ENCODE results near the gene LRRC25.
"Not testable (repeated sequence)": the region's sequence is repeated elsewhere in the genome, so short reads cannot be mapped to it uniquely, and the experiment has no call there.

LRRC25 gene

GRCh38 chr19:18412610-18413239 lies 15.3 kb upstream of the LRRC25 start:
- TF ChIP-seq SPI1 (IDR thresholded peaks at IDR 0.05; ENCODE audit: low read depth, low read length) = no peak
- no peak for TF ChIP-seq PAX5 (IDR thresholded peaks at IDR 0.05; ENCODE audit: insufficient read depth, low read length, severe bottlenecking)
- no peak for TF ChIP-seq POLR2A (IDR thresholded peaks at IDR 0.05; ENCODE audit: low read depth, low read length)
- TF ChIP-seq POU2F2 (IDR thresholded peaks at IDR 0.05; ENCODE audit: low read depth, low read length) = no peak
- no peak for TF ChIP-seq TAF1 (IDR thresholded peaks at IDR 0.05; ENCODE audit: low read depth, low read length)
- TF ChIP-seq POLR2AphosphoS5 (IDR thresholded peaks at IDR 0.05; ENCODE audit: low read depth, low read length) = no peak
- DNase-seq (ENCODE audit: insufficient read length, low spot score) = no peak
- FAIRE-seq = no peak

- FAIRE-seq (peak; percentile 95), DNase-seq (ENCODE audit: insufficient read length, low spot score) (no peak)
- TF ChIP-seq POLR2AphosphoS5 (IDR thresholded peaks at IDR 0.05; ENCODE audit: low read depth, low read length) (0 out of 2 replicates have a peak, but pooled peaks have one; percentile 23), PAX5 (IDR thresholded peaks at IDR 0.05; ENCODE audit: insufficient read depth, low read length, severe bottlenecking) (peak; percentile 88), POU2F2 (IDR thresholded peaks at IDR 0.05; ENCODE audit: low read depth, low read length) (no peak)
Observed at GRCh38 chr19:18408053-18408476, 10.6 kb upstream of the LRRC25 start.

GRCh38 chr19:18406749-18407148 lies 9.3 kb upstream of the LRRC25 start:
- DNase-seq (ENCODE audit: insufficient read length, low spot score) = no peak
- TF ChIP-seq PAX5 (IDR thresholded peaks at IDR 0.05; ENCODE audit: insufficient read depth, low read length, severe bottlenecking) (no peak), SPI1 (IDR thresholded peaks at IDR 0.05; ENCODE audit: low read depth, low read length) (no peak), POLR2A (IDR thresholded peaks at IDR 0.05; ENCODE audit: low read depth, low read length) (no peak)
- no peak for FAIRE-seq

- FAIRE-seq; DNase-seq (ENCODE audit: insufficient read length, low spot score): not testable (repeated sequence)
Observed at GRCh38 chr19:18405754-18406153, 8.3 kb upstream of the LRRC25 start.

GRCh38 chr19:18402455-18403248 lies 5.2 kb upstream of the LRRC25 start:
- peak; percentile 34; the same call in 1 of the 2 replicates for TF ChIP-seq SPI1 (IDR thresholded peaks at IDR 0.05; ENCODE audit: low read depth, low read length)
- peak; percentile 38 for FAIRE-seq
- DNase-seq (ENCODE audit: insufficient read length, low spot score) = not testable (repeated sequence)

GRCh38 chr19:18401580-18402112 lies 4.2 kb upstream of the LRRC25 start:
- FAIRE-seq (peak; percentile 86), DNase-seq (ENCODE audit: insufficient read length, low spot score) (no peak)
- peak; percentile 96 for TF ChIP-seq SPI1 (IDR thresholded peaks at IDR 0.05; ENCODE audit: low read depth, low read length)
- TF ChIP-seq POLR2A (IDR thresholded peaks at IDR 0.05; ENCODE audit: low read depth, low read length) = peak; percentile 51; the same call in 1 of the 2 replicates
- peak; percentile 42; the same call in 1 of the 2 replicates for TF ChIP-seq TAF1 (IDR thresholded peaks at IDR 0.05; ENCODE audit: low read depth, low read length)
- no peak for TF ChIP-seq POLR2AphosphoS5 (IDR thresholded peaks at IDR 0.05; ENCODE audit: low read depth, low read length)
- TF ChIP-seq POU2F2 (IDR thresholded peaks at IDR 0.05; ENCODE audit: low read depth, low read length) = peak; percentile 17; the same call in 1 of the 2 replicates
- no peak for TF ChIP-seq PAX5 (IDR thresholded peaks at IDR 0.05; ENCODE audit: insufficient read depth, low read length, severe bottlenecking)

- FAIRE-seq = no peak
- DNase-seq (ENCODE audit: insufficient read length, low spot score) = no peak
- TF ChIP-seq POU2F2 (IDR thresholded peaks at IDR 0.05; ENCODE audit: low read depth, low read length) (no peak), TAF1 (IDR thresholded peaks at IDR 0.05; ENCODE audit: low read depth, low read length) (no peak), POLR2AphosphoS5 (IDR thresholded peaks at IDR 0.05; ENCODE audit: low read depth, low read length) (no peak), POLR2A (IDR thresholded peaks at IDR 0.05; ENCODE audit: low read depth, low read length) (no peak), SPI1 (IDR thresholded peaks at IDR 0.05; ENCODE audit: low read depth, low read length) (no peak), PAX5 (IDR thresholded peaks at IDR 0.05; ENCODE audit: insufficient read depth, low read length, severe bottlenecking) (no peak)
Observed at GRCh38 chr19:18399008-18399407, 1.6 kb upstream of the LRRC25 start.

GRCh38 chr19:18396471-18397241 lies 766 bp downstream of the LRRC25 start:
- TF ChIP-seq PAX5 (IDR thresholded peaks at IDR 0.05; ENCODE audit: insufficient read depth, low read length, severe bottlenecking) (no peak), SPI1 (IDR thresholded peaks at IDR 0.05; ENCODE audit: low read depth, low read length) (no peak), TAF1 (IDR thresholded peaks at IDR 0.05; ENCODE audit: low read depth, low read length) (no peak), POLR2A (IDR thresholded peaks at IDR 0.05; ENCODE audit: low read depth, low read length) (no peak), POLR2AphosphoS5 (IDR thresholded peaks at IDR 0.05; ENCODE audit: low read depth, low read length) (no peak), POU2F2 (IDR thresholded peaks at IDR 0.05; ENCODE audit: low read depth, low read length) (no peak)
- peak; percentile 63 for FAIRE-seq
- DNase-seq (ENCODE audit: insufficient read length, low spot score) = no peak

GRCh38 chr19:18393836-18394235 lies 3.6 kb downstream of the LRRC25 start:
- no peak for DNase-seq (ENCODE audit: insufficient read length, low spot score)
- peak; percentile 75 for FAIRE-seq
- TF ChIP-seq POU2F2 (IDR thresholded peaks at IDR 0.05; ENCODE audit: low read depth, low read length) = peak; percentile 80
- 0 out of 2 replicates have a peak, but pooled peaks have one; percentile 45 for TF ChIP-seq SPI1 (IDR thresholded peaks at IDR 0.05; ENCODE audit: low read depth, low read length)
- TF ChIP-seq PAX5 (IDR thresholded peaks at IDR 0.05; ENCODE audit: insufficient read depth, low read length, severe bottlenecking) = no peak

Measured in GM12891 (cell line).